Hematopoietic multipotent progenitor cell treated with erythropoietin and hydrocortisone succinate and interleukin-3 and kit ligand, for 4 days (in vitro differentiated cells): ENCODE results near the gene FSIP1.

ENCODE experiments used
- DNase-seq: peaks from one replicate; pipeline ENCODE4 v3.0.0-alpha.2; 2015

FSIP1 gene

DNA sequence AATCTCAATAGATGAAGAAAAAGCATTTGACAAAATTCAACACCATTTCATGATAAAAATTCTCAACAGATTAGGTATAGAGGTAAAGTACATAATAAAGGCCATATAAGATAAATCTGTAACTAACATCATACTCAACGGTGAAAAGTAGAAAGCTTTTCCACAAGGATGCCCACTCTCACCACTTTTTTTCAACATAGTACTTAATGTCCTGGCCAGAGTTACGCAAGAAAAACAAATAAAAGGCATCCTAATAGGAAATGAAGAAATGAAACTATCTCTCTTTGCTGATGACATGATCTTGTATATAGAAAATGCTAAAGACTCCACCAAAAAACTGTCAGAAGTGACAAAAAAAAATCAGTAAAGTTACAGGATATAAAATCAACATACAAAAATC, 168.8 kb downstream of the FSIP1 start:
- no peak for DNase-seq

DNA sequence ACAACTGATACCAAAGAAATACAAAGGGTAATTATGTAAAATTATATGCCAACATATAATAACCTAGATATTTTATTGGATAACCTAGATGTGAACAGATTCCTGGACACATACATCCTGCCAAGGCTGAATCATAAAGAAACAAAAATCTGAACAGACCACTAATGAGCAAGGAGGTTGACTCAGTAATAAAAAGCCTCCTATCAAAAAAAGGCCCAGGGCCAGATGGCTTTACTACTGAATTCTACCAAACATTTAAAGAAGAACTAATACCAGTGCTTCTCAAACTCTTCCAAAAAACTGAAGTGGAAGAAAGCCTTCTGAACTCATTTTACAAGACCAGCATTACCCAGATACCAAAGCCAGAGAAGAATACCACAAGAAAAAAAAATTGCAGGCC, 169.4 kb downstream of the FSIP1 start:
- DNase-seq, result no peak

DNA sequence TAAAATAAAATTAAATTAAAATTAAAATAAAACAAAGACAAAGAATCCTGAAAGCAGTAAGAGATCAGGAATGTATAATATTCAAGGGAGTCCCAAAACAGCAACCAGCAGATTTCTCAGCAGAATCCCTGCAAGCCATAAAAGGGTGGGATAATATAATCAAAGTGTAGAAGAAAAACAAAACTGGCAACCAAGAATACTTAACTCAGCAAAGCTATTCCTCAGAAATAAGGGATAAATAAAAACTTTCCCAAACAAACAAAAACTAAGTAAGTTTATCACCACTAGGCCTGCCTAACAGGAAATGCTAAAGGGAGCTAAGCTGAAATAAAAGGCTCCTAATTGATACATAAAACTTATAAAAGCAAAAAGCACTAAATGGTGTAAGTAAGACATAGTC, 172.0 kb downstream of the FSIP1 start:
- no peak for DNase-seq

DNA sequence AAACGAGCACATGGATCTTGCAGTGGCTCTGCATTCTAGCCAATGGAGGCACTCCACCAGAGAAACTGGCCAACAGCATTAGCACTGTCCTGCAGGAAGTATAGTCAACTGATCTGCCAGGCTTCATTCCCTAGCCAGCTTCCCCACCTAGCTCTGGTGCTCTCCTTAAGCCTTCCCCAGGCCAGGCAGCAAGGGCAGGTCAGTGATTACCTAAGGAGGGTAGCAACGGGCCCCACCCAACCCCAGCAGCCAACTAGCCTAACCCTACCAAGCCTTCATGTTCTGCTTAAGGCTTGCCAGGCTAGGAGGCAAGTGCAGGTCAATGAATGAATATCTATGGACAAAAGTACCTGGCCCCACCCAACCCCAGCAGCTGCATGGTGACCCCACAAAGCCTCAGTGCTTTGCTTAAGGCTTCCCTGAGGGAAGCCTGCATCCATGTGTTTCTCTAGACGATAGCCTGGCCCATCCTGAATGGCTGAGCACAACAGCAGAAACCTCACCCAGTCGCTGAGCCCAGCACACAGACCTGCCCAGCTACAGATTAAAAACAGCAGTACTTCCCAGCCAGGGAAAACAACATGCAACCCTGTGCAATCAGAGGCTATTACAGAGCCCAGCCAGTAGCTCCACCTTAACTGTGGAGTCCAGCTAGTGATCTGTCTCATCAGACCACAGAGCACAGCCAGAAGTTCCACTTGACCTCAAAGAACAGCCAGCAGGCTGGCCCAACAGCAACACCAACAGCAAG, 173.3 kb downstream of the FSIP1 start:
- no peak for DNase-seq

DNA sequence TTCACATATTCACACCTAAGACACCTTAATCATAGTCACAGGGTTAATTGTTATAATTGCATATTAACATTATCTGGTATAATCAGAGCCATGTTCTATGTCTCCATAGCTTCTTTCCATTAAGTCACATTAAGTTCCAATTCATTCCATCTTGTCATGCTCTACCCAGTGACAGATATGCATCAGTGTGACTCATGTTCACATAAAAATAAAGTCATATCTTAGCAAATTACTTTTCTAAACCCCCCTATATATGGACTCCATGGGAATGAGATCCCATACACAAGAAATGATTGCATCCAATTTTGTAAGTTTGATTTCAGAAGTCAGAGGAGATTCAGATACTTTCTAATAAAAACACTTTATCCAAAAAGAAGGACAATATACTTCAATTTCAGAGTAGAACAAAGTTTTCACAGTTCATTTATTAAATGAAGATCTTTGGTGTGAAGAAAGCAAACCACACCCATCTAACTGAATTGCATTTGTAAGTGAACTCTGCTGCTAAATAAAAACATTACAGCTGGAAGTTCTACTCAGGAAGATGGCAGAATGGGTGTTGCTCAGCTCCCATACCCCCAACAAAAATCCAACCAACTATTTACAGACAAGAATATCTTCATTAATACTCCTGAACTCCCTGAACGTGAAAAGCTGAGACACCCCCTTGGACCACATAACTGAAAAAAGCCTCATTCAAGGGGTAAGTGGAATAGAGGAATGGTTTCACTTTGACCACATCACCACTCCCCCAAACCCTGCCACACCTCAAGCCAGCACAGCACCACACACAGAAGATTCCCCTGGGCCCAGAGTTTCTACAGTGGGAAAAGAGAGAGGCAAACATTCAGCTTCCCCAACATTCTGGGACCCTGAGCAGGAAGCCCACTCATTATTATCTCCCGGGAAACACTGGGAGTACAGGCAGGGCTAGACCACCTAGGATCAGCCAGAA, 174.2 kb downstream of the FSIP1 start:
- no peak for DNase-seq

DNA sequence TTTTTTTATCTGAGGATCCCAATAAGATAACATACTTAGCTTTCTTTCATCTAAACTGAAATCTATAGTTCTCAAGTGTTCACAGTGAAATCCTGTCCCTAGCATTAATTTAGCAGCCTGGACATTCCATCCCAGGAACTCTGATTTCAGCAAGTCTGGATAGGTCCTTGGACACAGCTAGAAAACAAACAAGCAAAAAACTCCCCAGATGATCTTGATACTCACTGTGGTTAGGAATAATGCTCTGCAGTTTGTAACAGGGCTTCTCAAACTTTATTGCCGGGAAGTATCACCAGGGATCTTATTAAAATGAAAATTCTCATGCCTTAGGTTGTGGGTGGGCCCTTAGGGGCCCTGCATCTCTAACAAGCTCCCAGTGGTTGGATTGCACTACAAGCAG, 177.5 kb downstream of the FSIP1 start:
- DNase-seq, result no peak

DNA sequence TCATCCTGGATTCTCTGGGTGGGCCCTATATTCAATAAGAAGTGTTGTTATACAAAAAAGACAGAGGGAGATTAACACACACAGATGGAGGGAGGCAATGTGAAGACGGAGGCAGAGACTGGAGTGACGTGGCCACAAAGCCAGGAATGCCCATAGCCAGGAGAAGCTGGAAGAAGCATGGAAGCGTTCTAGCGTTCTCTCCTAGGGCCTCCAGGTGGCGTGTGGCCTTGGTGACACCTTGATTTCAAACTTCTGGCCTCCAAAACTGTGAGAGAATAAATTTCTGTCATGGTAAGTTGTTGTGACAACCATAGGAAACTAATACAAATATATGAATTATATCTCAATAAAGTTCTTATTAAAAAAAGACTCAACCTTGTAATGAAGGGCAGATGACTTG, 180.5 kb downstream of the FSIP1 start:
- no peak for DNase-seq

DNA sequence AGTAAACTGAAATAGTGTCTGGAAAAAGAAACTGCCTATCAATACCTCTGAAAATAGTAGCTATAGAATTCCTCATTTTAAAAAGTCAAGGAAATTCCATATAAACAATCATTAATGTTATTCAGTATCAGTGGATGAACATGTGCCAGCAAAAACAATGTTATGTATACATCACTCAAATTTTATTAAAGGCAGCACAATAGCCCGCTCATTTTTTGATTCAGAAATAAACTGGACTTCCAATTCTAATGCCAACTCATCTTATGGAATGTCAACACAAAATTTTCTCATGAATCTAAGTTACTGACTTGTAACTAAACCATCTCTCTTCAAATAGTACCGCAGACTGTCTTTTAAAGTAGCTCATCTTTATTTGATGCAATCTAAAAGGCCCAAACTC, 182.8 kb downstream of the FSIP1 start:
- DNase-seq, result no peak

DNA sequence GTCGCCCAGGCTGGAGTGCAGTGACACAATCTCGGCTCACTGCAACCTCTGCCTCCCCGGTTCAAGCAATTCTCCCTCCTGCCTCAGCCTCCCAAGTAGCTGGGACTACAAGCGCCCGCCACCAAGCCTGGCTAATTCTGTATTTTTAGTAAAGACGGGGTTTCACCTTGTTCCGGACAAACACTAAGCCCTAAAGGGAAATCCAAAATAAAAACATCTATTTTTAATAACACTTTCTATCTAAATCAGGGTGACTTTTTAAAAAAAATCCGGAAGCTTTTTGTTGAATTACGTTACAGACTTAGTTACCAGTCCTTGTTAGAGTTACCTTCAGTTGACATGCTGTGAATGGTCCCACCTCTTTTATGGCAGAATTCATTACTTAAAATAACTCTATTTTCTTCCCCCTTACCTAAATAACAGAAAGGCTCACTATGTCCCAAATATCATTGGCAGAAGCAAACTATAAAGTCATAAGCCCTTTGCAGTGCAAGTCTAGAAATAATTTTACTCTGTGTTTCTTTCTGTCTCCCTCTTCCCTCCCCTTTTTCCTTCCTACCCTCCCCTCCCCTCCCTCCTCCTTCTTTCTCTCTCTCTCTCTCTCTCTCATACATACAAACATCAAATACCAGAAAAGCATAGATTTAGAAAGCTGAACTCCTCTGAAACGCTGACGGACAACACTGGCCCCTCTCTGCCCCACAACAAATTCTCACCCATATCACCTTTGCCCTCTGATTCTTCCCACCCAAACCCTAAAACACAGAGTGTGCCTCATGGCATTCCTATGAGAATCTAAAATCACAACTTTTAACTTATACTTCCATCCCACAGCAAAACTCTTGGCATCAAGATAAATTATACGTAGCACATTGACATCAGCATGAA, 183.4 kb downstream of the FSIP1 start:
- no peak for DNase-seq

DNA sequence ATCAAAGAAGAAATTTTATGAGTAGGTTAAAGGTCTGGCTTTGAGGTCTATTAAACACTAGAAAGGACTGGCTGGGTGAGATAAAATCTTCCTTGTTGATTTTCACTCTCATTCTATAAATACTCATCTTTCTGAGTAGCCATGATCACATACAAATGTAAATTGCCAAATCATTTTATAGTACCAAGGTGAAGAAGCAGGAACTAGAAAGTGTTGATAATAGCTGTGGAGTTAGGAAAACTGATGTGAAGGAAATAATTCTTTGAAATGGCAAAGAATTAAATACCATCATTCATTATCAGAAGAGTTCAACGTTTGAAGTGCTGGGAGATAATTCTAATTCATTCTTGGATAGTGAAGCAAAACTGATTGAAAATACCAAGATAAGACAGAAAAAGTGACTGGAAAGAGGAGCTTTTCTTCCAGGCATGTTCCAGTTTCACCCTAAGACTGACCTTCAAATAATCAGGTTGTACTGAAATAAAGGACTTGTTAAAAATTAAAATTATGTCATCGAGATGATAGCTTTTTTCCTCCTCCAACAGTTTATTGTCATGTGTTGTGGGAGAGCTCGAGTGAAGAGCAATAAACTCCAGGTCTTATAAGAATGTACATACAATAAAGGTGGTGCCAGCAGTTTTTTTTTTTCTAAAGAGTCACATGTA, 184.3 kb downstream of the FSIP1 start:
- DNase-seq, result no peak

DNA sequence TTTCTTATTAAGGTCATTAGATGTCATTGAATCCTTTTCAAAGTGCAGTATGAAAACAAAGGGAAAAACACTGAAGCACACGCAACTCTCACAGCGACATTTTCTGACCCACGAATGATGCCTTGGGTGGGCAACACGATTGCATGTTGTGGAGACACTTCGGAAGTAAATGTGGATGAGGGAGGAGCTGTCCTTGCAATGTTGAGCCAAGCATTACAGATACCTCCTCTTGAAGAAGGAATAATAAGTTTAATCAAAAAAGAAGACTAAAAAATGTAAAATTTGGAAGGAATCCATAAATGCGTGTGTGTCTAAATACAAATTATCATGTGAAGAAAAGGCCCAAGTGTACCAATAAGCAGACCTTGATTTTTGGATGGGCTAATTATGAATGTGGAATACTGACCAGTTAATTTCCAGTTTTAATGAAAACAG, 184.9 kb downstream of the FSIP1 start:
- DNase-seq, result no peak

DNA sequence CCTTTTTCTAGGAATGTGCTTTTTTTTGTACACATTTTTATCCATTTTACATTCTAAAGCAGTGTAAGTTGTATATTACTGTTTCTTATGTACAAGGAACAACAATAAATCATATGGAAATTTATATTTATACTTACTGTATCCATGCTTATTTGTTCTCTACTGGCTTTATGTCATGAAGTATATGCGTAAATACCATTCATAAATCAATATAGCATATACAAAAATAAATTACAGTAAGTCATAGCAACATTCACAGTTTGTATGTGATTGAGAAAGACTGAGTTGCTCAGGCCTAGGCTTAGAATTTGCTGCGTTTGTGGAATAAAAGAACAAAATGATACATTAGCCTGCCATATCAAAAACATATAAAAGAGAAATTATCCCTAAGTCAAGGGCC, 185.3 kb downstream of the FSIP1 start:
- DNase-seq, result no peak

DNA sequence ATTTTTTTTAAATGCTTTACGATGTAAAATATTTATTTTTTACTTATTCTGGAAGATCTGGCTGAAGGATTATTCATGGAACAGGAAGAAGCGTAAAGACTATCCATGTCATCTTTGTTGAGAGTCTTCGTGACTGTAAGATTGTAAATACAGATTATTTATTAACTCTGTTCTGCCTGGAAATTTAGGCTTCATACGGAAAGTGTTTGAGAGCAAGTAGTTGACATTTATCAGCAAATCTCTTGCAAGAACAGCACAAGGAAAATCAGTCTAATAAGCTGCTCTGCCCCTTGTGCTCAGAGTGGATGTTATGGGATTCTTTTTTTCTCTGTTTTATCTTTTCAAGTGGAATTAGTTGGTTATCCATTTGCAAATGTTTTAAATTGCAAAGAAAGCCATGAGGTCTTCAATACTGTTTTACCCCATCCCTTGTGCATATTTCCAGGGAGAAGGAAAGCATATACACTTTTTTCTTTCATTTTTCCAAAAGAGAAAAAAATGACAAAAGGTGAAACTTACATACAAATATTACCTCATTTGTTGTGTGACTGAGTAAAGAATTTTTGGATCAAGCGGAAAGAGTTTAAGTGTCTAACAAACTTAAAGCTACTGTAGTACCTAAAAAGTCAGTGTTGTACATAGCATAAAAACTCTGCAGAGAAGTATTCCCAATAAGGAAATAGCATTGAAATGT, 186.1 kb downstream of the FSIP1 start:
- DNase-seq, result no peak

DNA sequence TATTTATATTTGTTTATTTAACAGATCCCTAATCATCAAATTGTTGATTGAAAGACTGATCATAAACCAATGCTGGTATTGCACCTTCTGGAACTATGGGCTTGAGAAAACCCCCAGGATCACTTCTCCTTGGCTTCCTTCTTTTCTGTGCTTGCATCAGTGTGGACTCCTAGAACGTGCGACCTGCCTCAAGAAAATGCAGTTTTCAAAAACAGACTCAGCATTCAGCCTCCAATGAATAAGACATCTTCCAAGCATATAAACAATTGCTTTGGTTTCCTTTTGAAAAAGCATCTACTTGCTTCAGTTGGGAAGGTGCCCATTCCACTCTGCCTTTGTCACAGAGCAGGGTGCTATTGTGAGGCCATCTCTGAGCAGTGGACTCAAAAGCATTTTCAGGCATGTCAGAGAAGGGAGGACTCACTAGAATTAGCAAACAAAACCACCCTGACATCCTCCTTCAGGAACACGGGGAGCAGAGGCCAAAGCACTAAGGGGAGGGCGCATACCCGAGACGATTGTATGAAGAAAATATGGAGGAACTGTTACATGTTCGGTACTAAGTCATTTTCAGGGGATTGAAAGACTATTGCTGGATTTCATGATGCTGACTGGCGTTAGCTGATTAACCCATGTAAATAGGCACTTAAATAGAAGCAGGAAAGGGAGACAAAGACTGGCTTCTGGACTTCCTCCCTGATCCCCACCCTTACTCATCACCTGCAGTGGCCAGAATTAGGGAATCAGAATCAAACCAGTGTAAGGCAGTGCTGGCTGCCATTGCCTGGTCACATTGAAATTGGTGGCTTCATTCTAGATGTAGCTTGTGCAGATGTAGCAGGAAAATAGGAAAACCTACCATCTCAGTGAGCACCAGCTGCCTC, 187.1 kb downstream of the FSIP1 start:
- no peak for DNase-seq

DNA sequence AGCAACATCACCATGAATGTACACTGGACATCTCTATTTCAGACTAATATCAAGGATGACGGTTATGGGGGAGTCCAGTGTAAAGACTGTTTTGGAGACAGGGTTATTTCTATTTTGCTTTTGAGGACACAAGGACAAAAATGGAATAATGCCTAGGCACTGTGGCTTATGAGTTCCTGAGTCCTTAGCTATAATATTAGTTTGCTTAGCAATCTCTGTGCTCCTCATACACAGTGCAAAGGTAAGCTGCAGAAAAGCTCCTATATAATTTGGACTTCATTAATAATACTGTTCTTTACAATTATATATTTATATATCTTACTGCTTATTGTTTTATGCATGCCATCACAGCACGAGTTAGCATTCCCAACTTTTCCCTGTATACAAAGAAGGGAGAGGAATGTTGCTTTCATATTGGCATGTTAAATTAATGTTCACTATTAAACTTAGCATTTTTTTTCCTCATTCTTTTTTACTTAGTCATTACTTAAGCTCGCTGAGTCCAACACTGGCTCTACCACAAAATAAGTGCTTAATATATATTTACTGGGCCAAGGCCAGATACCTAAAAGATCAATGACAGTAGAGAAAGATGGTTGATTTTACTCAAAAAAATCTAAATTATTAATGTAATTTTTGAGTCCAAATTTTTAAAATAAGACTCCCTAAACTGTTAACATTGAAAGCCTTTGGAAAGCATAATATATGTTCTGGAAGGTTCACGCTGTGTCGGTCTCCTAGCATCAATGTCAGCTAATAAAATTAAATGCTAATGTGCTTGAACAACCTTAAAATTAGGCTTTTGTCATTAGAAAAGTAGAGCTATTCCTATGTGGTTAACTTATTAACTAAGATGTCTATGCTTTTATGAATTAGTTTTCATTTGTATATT, 187.9 kb downstream of the FSIP1 start:
- no peak for DNase-seq

DNA sequence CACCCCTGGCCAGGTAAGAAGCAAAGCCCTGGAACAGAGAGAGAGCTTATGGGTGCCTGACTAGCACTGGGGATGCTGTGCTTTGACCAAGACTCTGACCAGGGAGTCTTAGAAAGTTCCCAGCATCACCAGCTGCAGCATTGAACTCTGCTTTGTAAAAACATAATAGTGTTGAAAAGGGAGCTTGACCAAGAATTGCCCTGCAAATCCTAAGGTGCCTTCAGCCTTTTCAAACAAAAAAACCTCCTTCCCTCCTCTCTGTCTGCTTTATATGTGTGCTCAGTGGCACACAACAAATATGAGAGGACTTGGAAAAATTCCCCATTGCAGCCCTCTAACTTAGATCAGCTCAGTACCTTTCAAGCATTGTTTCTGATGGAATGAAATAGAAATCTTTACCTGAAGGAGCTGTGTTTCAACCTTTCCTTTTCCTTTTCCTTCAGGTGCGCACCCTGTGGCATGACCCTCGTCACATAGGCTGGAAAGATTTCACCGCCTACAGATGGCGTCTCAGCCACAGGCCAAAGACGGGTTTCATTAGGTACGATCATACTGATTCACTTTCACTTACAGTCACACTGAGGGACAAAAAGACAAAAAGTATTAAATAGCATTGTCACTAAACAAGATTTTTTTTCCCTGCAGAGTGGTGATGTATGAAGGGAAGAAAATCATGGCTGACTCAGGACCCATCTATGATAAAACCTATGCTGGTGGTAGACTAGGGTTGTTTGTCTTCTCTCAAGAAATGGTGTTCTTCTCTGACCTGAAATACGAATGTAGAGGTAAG, 188.8 kb downstream of the FSIP1 start:
- DNase-seq, result no peak

DNA sequence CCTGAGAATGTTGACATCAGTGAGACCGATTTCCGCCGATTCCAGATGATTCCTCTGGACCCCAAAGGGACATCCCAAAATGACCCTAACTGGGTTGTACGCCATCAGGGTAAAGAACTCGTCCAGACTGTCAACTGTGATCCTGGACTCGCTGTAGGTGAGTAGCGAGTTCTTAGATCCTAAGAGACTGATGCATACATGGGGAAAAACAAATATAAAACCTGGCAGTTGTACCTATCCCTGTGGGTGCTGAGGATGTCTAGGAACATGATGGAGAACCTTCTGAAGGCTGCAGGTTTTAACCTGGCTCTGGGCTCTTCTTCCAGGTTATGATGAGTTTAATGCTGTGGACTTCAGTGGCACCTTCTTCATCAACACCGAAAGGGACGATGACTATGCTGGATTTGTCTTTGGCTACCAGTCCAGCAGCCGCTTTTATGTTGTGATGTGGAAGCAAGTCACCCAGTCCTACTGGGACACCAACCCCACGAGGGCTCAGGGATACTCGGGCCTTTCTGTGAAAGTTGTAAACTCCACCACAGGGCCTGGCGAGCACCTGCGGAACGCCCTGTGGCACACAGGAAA, 189.5 kb downstream of the FSIP1 start:
- DNase-seq, result no peak

DNA sequence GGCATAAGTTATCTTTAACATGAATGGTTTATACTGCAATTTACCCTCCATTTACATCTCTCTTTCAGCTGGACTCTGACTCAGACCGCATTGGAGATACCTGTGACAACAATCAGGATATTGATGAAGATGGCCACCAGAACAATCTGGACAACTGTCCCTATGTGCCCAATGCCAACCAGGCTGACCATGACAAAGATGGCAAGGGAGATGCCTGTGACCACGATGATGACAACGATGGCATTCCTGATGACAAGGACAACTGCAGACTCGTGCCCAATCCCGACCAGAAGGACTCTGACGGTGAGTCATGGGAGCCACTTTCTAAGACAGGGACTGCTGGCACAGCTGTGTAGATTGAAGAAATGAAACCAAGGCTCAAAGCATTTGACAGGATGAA, 190.1 kb downstream of the FSIP1 start:
- DNase-seq, result no peak

DNA sequence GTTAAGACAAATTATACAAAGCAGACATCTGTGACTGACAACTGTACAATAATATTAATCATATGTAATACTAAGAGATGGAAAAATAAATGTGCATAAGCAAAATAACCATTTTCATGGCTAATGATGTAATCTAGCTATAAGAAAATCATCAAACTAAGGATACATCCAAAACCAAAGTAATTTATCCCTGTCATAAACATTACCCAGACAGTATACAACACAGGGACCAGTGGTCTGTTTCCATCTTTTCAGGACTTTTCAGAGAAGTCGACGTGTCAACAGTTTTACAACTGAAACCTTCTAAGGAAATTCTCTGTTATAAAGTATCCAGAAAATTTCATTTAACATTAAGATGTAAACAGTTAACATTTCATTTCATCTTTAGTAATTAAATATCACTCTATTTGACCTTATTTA, 190.7 kb downstream of the FSIP1 start:
- no peak for DNase-seq
